GM12878 (cell line): ENCODE data around the gene HSPB8.

Experiments
- ASH2L ChIP-seq: fragments of 300-600, 200-600 bp; sonication (generic); IDR thresholded peaks from 2 replicates; pipeline ENCODE4 v1.6.1; 2017; ENCODE audit warnings: low read depth, mild to moderate bottlenecking, borderline replicate concordance
- BCLAF1 ChIP-seq: fragments of 450-650 bp; IDR thresholded peaks from 2 replicates; pipeline ENCODE4 v1.6.1; 2017; ENCODE audit warnings: antibody characterized with exemption, mild to moderate bottlenecking, moderate library complexity
- CBX5 ChIP-seq: sonication (generic); IDR thresholded peaks from 2 replicates; pipeline ENCODE4 v1.6.1; 2016; ENCODE audit warnings: low read depth, moderate library complexity, mild to moderate bottlenecking, inconsistent platforms
- CREB1 ChIP-seq: IDR thresholded peaks from 2 replicates; pipeline ENCODE4 v1.6.1; 2012; ENCODE audit warnings: low read depth, mild to moderate bottlenecking, inconsistent platforms
- CTCF ChIP-seq, 3 experiments: IDR thresholded peaks in 2 of 3; conservative IDR thresholded peaks in 1 of 3; 2 replicates each; pipeline ENCODE4 v1.5.1; 2011; ENCODE audit warnings: low read depth in 3 of 3, low read length in 3 of 3, mild to moderate bottlenecking in 3 of 3, control low read depth in 2 of 3, moderate library complexity in 2 of 3, inconsistent platforms in 1 of 3, mixed read lengths in 1 of 3; ENCODE audit not compliant: control insufficient read depth in 2 of 3, insufficient read depth in 1 of 3; ENCODE audit errors: extremely low read depth in 1 of 3
- EGR1 ChIP-seq, 2 experiments: IDR thresholded peaks; 1 replicate in 1 of 2; 2 replicates in 1 of 2; pipeline ENCODE4 v1.6.1; 2011 to 2012; ENCODE audit warnings: low read depth in 2 of 2, low read length in 2 of 2, borderline replicate concordance in 1 of 2, mild to moderate bottlenecking in 1 of 2, moderate library complexity in 1 of 2
- FOXM1 ChIP-seq: IDR thresholded peaks from 2 replicates; pipeline ENCODE4 v1.6.1; 2012; ENCODE audit warnings: low read depth, mild to moderate bottlenecking, inconsistent platforms, low read length, moderate library complexity
- POLR2A ChIP-seq: IDR thresholded peaks from 2 replicates; pipeline ENCODE4 v1.6.1; 2011; ENCODE audit warnings: low read depth, mild to moderate bottlenecking, low read length
- POLR2AphosphoS5 ChIP-seq: IDR thresholded peaks from 2 replicates; pipeline ENCODE4 v1.6.1; 2011; ENCODE audit warnings: mild to moderate bottlenecking, low read length, inconsistent platforms
- TCF7 ChIP-seq: IDR thresholded peaks from 2 replicates; pipeline ENCODE4 v1.6.1; 2014; ENCODE audit warnings: antibody characterized with exemption, borderline replicate concordance
- YY1 ChIP-seq: IDR thresholded peaks from 2 replicates; pipeline ENCODE4 v1.6.1; 2011; ENCODE audit warnings: low read depth, mild to moderate bottlenecking, low read length
- ZBTB11 ChIP-seq: fragments of 450-650 bp; formaldehyde crosslinking; IDR thresholded peaks from 2 replicates; pipeline ENCODE4 v1.5.0; 2022; ENCODE audit warnings: mild to moderate bottlenecking, missing genetic modification characterization

- TF ChIP-seq YY1 = no peak
- no peak for TF ChIP-seq BCLAF1
- TF ChIP-seq CBX5 = no peak
- TF ChIP-seq ASH2L = no peak
- no peak for TF ChIP-seq POLR2A
- TF ChIP-seq FOXM1 = no peak
- no peak for TF ChIP-seq CTCF (IDR thresholded peaks at IDR 0.05 in 2 of 3, conservative IDR thresholded peaks at IDR 0.05 in 1 of 3; ENCODE audit: control insufficient read depth in 2 of 3, extremely low read depth in 1 of 3, insufficient read depth in 1 of 3, low read depth in 3 of 3, low read length in 3 of 3)
- TF ChIP-seq CREB1 = no peak
- no peak for TF ChIP-seq EGR1 (IDR thresholded peaks at IDR 0.05; ENCODE audit: borderline replicate concordance in 1 of 2, low read depth in 2 of 2, low read length in 2 of 2)
- TF ChIP-seq TCF7 = no peak
- no peak for TF ChIP-seq POLR2AphosphoS5
- TF ChIP-seq ZBTB11 (CRISPR knock-in tag) = no peak
Observed at GRCh38 chr12:119235197-119235751, 56.5 kb downstream of the HSPB8 start.
